ENCODE results near the gene MUC22.

DNA sequence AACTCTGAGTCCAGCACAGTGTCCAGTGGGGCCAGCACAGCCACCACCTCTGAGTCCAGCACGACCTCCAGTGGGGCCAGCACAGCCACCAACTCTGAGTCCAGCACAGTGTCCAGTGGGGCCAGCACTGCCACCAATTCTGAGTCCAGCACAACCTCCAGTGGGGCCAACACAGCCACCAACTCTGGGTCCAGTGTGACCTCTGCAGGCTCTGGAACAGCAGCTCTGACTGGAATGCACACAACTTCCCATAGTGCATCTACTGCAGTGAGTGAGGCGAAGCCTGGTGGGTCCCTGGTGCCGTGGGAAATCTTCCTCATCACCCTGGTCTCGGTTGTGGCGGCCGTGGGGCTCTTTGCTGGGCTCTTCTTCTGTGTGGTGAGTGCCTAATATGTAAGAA lies 23.0 kb upstream of the MUC22 start:
- TF ChIP-seq, protein P1, sequence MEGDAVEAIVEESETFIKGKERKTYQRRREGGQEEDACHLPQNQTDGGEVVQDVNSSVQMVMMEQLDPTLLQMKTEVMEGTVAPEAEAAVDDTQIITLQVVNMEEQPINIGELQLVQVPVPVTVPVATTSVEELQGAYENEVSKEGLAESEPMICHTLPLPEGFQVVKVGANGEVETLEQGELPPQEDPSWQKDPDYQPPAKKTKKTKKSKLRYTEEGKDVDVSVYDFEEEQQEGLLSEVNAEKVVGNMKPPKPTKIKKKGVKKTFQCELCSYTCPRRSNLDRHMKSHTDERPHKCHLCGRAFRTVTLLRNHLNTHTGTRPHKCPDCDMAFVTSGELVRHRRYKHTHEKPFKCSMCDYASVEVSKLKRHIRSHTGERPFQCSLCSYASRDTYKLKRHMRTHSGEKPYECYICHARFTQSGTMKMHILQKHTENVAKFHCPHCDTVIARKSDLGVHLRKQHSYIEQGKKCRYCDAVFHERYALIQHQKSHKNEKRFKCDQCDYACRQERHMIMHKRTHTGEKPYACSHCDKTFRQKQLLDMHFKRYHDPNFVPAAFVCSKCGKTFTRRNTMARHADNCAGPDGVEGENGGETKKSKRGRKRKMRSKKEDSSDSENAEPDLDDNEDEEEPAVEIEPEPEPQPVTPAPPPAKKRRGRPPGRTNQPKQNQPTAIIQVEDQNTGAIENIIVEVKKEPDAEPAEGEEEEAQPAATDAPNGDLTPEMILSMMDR (conservative IDR thresholded peaks at IDR 0.05; ENCODE audit: low read depth, low read length), result no peak
- no peak for TF ChIP-seq EZH2phosphoT487 (IDR thresholded peaks at IDR 0.05; ENCODE audit: borderline replicate concordance, low read length)
